ENCODE results near the gene TUBB. TPM values are rescaled to one million over a fixed set of nuclear protein-coding genes. Genes with fewer than 3 reads are reported as not detected.

The TUBB gene
- total and polyA plus RNA-seq, 9 of the 15 experiments (the other 6 are each of a cell fraction or from before 2014, with no cell fraction given) = 971 to 2,870 (median 1,478) TPM

GRCh38 chr6:30763155-30763617 lies 43.0 kb downstream of the TUBB start:
- H3K4me1 ChIP-seq (replicated peaks in 1 of 2; ENCODE audit: control insufficient read depth in 2 of 2, insufficient read depth in 2 of 2, low read length in 2 of 2) = peaks cover 24 to 36% of the 10 kb centered on the region in 2 experiments
- no peaks in the 10 kb centered on the region for H3K36me3 ChIP-seq (ENCODE audit: control insufficient read depth, insufficient read depth, low read length)
- POLR2A ChIA-PET = interaction anchor here (0.6 to 0.9 kb wide), 3 partner anchors 58 to 150 kb away, joined by 3 to 4 read pairs (median 3); no protein-coding TSS in a partner anchor
- CTCF ChIA-PET (ENCODE audit: low intra/inter-chr PET ratio) = no interaction called here
- DNase-seq (ENCODE audit: extremely low read depth in 1 of 4, low spot score in 3 of 4) (no peak), FAIRE-seq (no peak), ATAC-seq (no peak)
- intact Hi-C loops (cut with micrococcal nuclease) (no loop called here), in situ Hi-C loops (cut with MboI) (no loop called here)
- no peaks in the 10 kb centered on the region for H4K20me1 ChIP-seq (replicated peaks; ENCODE audit: control insufficient read depth, insufficient read depth, low read length)
- peak overlapping the region; percentile 72 for H2AFZ ChIP-seq (ENCODE audit: low read depth, low read length)
- H3K9me3 ChIP-seq (replicated peaks; ENCODE audit: control insufficient read depth, insufficient read depth, low read depth, low read length) = no peaks in the 10 kb centered on the region
- TF ChIP-seq ZNF695 (CRISPR knock-in tag; IDR thresholded peaks at IDR 0.05) = no peak
- TF ChIP-seq THRB (CRISPR knock-in tag; conservative IDR thresholded peaks at IDR 0.05) = no peak
- no peak for TF ChIP-seq PHF21A (IDR thresholded peaks at IDR 0.05; ENCODE audit: borderline replicate concordance, low read depth)
- no peak for TF ChIP-seq RBM14 (IDR thresholded peaks at IDR 0.05; ENCODE audit: borderline replicate concordance, insufficient read depth, low read depth, low read length)
- H3K79me2 ChIP-seq (ENCODE audit: control insufficient read depth, insufficient read depth, low read length) = no peaks in the 10 kb centered on the region
- no peak overlapping the region for H3K4me2 ChIP-seq (ENCODE audit: insufficient read depth, low read length)
- BruUV-seq (replicated peaks) = no TSS peak
- no peak overlapping the region for H3K9ac ChIP-seq (ENCODE audit: insufficient read depth in 1 of 2, low read depth in 2 of 2, low read length in 2 of 2)
- H3K27ac ChIP-seq (ENCODE audit: extremely low read depth, low read depth, low read length) = no peak overlapping the region
- 63% methylated on average over 1 of the region's 1 CpG for WGBS (ENCODE audit: insufficient coverage, low coverage, missing lambda C conversion rate)
- H3K9me1 ChIP-seq (ENCODE audit: control insufficient read depth, insufficient read depth, low read length) = no peaks in the 10 kb centered on the region
- no peak overlapping the region for H3K4me3 ChIP-seq
- H3K27me3 ChIP-seq (ENCODE audit: control insufficient read depth in 2 of 2, insufficient read depth in 2 of 2, low read length in 2 of 2) = no peaks in the 10 kb centered on the region; a peak in 1 of 5 replicates

All from K562 (cell line).